Jurkat, Clone E6-1 (cell line): ENCODE measurements around the gene TBC1D24.
A peak's percentile ranks its signal among the peaks of the same experiment; 100 is the strongest.

ENCODE experiments used
- DNase-seq: peaks from one replicate; pipeline ENCODE4 v3.0.0-alpha.2; 2011; ENCODE audit warnings: low read depth, low spot score
- H3K4me3 ChIP-seq: 2 replicates; pipeline ENCODE4 v1.5.1; 2011; ENCODE audit warnings: mild to moderate bottlenecking, low read length, control low read depth, moderate library complexity

TBC1D24 gene

DNA sequence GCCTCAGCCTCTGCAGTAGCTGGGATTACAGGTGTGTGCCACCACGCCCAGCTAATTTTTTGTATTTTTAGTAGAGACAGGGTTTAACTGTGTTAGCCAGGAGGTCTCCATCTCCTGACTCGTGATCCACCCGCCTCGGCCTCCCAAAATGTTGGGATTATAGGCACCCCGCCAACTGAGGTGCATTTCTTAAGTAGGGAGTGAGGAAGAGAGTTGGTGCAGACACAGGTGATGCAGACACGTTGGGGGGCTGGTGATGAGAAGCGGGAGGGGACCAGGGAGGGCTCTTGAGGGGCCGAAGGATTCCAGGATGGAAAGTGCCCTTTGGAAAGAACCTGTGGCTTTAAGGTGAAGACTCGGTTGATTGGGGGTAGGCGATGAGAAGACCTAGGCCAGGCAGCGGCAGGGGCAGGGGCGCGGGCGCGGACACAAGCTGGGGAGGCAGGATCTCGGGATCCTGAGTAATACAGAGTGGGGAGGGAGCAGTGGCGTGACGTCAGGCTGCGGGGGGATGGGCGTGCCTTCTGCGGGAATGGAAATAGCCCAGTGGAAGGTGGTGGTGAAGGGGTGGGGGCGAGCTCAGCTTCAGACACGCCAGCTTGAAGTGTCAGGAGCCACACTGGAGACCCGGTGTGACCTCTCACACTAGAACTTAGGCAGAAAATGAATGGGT lies 36.3 kb downstream of the TBC1D24 start:
- DNase-seq: no peak
- H3K4me3 ChIP-seq: no peak overlapping the region

DNA sequence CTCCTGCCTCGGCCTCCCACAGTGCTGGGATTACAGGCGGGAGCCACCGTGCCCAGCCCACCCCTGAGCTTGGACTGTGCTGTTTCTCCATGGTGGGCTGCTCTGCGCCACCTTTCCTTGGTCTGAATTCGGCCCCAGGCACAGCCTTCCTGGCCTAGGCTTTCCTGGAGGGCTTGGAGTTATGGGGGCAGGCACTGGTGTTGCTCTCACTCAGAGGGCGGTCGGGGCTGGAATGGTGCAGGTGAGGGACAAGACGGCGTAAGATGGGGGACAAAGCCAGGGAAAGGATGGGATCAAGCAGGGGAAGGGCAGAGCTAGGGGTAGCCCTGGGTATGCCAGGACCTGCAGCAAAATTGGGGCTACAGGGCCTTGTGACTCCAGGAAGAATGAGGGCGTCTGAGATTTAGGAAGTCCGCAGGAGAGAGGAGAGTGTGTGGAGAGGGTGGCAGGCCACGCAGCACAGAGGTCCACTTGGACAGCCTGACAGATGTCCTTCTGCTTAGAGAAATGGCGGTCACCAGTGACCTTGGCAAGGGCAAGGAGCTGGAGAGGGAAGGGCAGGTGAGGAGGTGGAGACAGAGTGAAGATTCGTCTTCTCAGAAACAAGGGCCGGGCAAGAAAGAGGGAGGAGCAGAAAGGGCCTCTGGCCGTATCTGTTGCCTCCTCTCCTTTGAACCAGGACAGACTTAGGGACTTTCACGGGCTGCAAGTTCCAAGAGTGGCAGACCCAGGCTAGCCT lies 37.2 kb downstream of the TBC1D24 start:
- no peak overlapping the region for H3K4me3 ChIP-seq
- DNase-seq: no peak

DNA sequence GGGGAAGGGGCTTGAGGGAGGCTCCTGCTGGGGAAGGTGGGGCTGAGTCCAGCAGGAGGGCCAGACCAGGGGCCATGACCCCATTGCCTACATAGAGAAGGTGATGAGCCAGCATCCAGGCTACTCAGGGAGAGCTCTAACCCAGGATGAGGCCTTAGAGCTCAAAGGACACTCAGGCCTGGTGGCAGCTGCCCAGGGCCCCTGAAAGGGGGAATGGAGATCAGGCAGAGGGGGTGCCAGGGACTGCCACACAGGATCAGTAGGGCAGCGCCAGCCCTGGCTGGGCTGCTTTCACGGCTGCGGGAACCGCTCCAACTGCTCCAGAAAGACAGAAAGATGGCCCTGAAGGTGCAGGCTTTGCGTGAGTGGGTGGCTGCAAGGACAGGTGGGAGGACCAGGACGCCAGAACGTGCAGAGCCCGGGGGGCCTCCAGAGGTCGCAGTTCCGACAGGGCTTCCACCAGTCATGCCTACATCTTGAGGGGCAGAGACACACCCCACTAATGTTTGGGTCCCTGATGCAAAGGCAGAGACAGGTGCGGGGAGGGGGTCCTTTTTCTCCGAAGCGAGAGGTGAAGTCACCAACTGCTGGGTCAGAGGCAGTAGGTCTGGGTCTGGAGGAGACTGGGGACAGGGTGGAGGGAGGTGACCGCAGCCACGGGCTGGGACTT lies 37.9 kb downstream of the TBC1D24 start:
- H3K4me3 ChIP-seq: peak overlapping the region; percentile 70
- DNase-seq: no peak

DNA sequence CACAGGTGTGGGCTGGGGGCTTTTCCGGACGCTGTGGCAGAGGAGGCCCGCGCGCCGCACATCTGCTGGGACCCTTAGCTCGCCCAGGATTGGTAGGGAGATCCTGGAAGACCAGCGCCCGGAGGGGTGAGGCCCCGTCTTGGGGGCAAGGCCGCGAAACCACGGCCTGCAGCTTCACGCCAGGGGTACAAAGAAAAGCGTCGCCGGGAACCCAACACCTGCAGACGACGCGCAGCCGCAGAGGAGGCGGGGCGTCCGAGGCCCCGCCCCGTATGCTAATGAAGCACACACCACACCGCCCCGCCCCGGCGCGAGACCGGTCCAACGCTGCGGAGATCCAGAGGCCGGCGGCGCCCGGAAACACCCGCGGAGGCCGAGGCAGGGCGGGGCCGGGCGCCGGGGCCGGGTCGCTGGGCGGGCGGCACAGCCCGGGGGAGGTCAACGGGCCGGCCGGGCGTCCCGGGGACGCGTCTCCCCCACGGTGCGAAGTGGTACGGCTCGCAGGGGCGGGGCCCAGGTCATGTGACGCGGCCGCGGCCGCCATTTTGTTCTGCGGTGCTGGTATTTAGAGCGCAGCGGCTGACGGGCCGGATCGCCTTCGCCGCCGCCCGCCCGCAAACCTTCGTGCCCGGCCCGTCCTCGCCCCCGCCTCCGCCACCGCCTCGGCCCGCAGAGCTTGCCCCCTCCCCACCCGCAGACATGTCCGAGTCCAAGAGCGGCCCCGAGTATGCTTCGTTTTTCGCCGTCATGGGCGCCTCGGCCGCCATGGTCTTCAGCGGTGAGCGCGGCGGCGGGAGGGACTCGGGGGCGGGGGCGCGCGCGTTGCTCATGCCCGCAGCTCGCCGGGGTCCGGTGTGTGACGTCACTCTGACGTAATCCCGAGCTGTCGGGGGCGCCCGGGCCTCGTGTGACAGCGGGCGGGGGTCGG lies 38.7 kb downstream of the TBC1D24 start, which contains the start of gene ATP6V0C:
ATP6V0C (plus strand) TSS at position 548 of the 928 bp plus-strand sequence; CDS start at position 700, 152 bp downstream.
- peak within 1 kb of the TSS; percentile 70 for H3K4me3 ChIP-seq
- DNase-seq: peak; percentile 91

DNA sequence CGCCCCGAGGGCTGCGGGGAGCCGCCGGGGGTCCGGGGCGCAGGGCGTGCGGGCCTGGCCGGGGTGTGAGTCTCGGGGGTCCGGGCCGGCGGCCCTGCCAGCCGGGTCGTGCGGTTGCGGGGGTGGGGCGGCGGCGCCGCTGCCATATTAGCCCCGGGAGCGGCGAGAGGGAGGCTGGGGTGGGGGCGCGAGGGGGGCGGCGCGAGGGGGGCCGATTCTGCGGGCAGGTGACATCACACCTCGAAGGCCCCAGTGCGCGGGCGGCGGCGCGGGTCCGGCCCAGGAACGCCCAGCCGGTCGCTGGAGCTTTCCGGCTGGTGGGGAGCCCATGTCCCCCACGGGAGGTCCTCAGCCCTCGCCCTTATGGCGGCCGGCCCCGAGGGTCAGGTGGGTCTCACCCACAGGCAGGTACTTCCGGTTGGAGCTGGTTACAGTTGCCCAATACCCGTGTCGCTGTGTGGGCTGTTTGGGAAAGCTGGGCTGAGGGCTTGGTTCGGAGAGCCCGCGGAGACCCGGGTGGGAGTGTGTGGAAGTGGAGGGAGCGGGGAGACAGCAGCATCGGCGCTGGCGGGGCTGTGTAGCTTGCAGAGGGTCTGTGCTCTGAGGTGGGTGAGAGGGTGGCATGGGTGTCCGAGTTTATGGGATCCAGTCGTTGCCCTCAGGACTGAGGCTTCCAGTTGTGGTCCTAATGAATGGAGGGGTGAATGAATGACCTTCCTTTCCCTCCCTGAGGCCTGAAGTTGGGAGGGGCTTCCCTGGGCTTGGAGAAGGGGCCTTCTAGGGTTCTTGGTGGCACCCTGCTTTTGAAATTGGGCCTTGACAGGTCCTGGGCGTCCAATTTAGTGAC lies 39.6 kb downstream of the TBC1D24 start:
- H3K4me3 ChIP-seq: peak overlapping the region; percentile 70
- no peak for DNase-seq

DNA sequence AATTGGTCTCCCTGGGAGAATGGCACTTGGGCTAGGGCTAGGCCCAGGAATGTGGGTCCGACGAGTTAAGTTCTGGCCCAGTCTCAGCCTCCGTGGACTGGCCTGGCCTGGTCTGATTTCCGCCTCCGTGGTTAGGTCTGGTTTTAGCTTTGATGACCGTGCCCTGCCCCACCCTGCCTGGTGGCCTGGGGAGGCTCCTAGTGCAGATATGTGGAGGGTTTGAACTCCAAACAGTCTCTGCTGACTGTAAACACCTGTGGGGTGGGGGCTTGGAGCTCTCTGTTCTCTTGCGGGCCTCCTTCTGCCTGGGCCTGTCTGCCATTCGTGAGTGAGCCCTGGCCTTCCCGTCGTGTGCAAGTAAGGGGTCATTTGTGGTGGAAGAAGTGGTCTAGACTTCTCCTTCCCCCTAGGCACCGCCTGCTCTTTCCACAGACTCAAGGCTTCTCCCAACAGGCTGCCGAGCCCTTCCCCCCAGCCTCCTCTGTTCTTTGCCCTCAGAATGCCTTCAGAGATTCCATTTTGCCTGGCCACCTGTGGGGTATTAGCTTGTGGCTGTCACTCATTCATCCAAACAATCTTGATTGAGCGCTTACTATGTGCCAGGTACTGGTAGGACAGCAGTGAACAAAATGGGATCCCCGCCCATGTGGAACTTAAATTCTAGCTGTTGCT lies 40.4 kb downstream of the TBC1D24 start:
- no peak for DNase-seq
- peak overlapping the region; percentile 70 for H3K4me3 ChIP-seq

DNA sequence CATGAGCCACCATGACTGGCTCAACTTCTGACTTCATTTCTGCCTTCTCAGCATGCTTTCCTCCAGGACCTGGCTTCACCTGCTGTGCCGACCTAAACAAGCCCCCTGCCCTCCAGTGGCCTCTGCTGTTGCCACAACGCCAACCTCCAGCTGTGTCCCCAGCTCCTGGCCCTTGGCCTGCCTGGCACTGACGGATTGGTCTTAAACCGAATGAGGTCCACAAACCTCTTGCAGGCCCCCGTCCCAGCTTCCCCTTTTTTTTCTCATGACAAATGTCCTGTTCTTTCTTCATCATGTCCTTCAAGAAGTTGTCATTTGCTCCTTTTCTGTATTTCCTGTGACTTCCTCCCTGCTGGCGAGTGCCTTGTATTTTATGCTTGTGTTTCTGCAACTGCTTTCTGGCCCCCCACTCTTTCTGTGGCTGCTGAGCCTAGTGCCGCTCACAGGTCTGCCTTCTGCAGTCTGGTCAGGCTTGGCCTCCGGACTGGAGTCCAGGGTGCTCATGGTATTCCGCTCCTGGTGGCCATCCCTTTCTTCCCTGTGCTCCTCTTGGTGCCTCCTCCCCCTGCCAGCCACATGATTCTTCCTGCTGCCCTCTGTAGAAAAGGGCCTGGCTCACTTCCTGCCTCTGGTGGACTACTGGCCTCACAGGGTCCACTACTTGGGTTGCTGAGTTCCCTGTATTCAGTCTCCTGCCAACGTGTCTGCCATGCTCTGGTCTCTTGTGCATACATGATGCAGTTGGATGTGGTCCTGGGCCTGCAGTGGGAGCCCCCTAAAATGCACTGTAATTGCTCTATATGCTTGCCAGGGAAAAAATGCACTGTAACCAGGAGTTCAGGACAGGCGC lies 41.7 kb downstream of the TBC1D24 start:
- DNase-seq: no peak
- no peak overlapping the region for H3K4me3 ChIP-seq

DNA sequence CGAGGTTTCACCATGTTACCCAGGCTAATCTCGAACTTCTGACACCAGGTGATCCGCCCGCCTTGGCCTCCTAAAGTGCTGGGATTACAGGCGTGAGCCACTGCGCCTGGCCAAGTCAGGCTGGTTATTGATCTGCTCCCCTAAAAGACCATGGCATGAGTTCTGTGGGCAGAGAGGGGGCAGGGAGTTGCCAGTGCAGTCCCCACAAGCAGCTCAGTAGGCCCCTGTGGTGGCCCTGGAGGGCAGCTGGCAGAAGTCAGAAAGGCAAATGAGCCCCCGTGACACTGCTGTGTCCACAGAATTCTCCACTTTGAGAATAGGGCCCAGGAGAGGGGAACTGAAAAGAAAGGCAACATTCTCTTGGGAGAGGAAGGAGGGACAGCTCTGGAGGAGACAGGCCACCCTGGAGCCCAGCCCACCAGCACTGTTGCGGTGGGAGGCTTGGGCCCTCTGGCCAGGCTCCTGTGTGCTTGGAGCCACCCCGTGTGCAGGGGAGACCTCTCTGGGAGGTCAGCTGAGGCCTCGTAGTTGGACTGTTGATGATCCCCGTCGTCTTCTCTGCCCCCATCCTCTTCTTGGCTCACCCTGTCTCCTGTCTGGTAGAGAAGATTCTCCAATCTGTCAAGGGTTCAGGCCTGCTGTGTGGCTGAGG lies 43.2 kb downstream of the TBC1D24 start:
- no peak overlapping the region for H3K4me3 ChIP-seq
- DNase-seq: no peak

DNA sequence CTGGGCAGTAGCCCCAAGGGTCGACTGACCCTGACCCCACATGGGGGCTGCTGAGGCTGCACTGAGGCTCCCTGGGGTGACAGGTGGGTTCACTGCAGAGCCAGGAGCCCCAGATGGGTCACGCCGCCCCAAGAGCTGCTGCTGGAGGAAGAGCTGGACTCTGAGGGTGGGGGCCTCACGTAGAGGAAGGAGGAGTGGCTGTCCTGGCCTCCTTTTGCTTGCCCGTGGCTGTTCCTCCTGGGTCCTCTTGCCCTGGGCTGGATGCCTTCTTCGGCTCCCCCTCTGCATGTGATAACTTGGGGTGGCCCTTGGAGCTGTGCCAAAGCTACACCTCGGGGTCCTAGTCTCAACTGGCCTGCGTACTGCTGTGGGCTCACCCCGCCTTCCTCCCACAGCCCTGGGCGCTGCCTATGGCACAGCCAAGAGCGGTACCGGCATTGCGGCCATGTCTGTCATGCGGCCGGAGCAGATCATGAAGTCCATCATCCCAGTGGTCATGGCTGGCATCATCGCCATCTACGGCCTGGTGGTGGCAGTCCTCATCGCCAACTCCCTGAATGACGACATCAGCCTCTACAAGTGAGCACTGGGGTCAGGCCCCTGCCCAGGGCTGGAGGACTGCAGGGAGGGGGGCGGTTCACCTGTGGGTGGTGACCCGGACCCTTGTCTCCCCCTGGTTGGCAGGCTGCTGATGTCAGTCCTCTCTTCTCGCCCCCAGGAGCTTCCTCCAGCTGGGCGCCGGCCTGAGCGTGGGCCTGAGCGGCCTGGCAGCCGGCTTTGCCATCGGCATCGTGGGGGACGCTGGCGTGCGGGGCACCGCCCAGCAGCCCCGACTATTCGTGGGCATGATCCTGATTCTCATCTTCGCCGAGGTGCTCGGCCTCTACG lies 44.1 kb downstream of the TBC1D24 start:
- no peak overlapping the region for H3K4me3 ChIP-seq

DNA sequence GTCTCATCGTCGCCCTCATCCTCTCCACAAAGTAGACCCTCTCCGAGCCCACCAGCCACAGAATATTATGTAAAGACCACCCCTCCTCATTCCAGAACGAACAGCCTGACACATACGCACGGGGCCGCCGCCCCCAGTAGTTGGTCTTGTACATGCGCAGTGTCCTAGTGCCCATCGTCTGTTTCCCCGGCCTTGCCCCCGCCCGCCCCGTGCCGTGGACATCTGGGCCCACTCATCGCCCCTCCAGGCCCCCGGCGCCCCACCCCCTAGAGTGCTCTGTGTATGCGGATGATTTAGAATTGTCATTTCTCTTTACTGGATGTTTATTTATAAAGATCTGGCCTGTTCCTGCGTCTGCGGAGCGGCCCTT lies 44.8 kb downstream of the TBC1D24 start:
- H3K4me3 ChIP-seq: peak overlapping the region; percentile 31
- DNase-seq: no peak

More for the DNA sequence above, 44.1 kb downstream of the TBC1D24 start:
- no peak for DNase-seq

DNA sequence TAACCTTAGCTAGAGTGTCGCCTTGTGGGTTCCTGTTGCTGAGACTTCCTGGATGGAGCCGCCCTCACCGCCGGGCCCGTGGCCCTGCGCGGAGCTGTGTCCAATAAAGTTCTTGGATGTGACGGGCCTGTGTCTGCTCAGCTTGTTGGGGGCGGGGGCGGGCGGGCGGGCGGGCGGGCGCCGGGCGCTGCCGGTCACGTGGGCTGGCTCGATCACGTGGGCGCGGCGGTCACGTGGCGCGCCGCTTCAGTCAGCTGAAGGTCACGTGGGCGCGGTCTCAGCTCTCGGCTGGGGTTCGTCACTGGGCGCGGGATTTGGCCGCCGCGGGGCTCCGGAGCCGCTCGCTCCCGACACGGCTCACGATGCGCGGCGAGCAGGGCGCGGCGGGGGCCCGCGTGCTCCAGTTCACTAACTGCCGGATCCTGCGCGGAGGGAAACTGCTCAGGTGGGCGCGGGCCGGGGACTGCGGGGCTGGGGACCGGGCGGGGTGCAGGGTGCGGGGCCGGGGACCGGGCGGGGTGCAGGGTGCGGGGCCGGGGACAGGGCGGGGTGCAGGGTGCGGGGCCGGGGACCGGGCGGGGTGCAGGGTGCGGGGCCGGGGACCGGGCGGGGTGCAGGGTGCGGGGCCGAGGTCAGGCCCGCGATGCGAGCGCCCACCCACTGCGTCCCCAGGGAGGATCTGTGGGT lies 45.3 kb downstream of the TBC1D24 start, which contains the start of gene AMDHD2:
AMDHD2 (plus strand) TSS at position 275 of the 687 bp plus-strand sequence; CDS start at position 363, 88 bp downstream.
- DNase-seq: peak; percentile 67
- peak within 1 kb of the TSS; percentile 69 for H3K4me3 ChIP-seq

DNA sequence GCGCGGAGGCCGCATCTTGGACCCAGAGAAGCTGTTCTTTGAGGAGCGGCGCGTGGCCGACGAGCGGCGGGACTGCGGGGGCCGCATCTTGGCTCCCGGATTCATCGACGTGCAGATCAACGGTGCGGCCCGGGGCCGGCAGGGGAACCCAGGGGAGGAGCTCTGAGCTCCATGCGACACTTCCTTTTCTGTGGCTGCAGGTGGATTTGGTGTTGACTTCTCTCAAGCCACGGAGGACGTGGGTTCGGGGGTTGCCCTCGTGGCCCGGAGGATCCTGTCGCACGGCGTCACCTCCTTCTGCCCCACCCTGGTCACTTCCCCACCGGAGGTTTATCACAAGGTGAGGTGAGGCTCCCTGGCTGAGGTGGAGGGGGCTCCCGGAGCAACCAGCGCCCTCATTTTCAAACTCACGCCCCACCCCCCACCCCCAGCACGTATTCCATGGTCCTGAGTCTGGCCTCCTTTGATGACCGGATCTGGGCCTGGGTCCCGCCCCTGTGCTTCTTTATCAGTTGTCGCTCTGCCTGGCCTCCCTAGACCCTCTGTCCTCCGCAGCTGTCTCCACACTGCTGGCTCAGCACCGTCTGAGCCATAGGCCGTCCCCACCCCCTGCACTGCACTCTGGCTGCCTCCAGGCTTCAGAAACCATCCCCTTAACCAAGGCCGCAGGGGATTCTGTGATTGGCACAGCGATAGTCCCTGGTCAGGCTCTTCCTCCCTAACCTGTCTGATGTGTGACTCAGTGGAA lies 46.0 kb downstream of the TBC1D24 start:
- peak overlapping the region; percentile 69 for H3K4me3 ChIP-seq
- DNase-seq: no peak

DNA sequence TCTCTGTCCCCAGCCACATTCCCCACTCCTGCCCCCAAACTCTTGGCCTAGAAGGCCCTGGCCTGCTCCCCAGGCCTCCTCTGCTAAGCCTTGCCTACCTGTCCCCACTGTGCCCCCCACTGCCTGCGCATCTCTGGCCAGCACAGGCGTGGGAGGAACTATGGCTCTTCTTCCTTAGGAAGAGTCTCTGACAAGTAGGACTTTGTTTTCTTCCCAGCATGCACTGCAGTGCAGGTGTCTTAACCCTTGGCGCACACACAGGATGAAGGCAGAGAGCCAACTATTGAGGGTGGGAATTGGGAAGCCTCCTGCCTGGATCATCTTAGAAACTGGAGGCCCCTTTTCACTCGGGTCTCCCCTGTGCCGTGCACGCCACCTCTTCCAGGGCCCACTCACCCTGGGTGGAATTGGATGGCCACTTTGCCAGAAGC lies 48.9 kb downstream of the TBC1D24 start:
- no peak for DNase-seq
- no peak overlapping the region for H3K4me3 ChIP-seq

DNA sequence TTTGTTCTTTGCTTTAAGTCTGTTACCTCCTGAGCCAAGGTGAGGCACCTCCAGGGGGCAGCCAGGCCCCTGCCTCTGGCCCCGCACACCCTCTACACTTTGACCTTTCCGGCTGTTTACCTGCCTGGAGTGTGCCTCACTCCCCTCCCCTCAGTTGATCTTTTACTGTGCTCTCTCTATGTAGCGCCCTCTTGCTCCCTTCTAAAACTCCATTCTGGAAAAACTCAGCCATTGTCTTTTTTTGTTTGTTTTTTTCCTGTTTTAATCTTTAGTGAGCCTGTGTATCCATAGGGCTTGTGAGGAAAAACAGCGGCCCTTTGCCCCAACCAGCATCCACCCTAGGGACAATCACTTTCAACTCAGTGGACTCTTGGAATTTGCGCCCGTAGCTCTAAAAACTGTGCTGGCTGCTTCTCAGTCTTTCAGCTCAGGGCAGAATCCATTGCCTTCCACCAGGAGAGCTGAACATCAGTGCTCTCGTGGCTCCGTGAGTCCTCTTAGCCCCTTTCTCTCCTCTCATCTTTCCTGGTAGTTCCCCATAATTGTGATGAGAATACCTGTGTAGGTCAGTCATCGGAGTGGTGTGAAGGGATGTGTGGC lies 49.5 kb downstream of the TBC1D24 start:
- H3K4me3 ChIP-seq: no peak overlapping the region
- DNase-seq: no peak
